Stimulated activated naive CD8-positive, alpha-beta T cell treated with anti-CD3 and anti-CD28 coated beads, Interleukin-15, Interleukin-2, amounts not matched to agents 100 ng/mL and 50 ng/mL, for 24 hours (primary cell): ENCODE results near the gene VAT1.
"Not testable (repeated sequence)": the region's sequence is repeated elsewhere in the genome, so short reads cannot be mapped to it uniquely, and the experiment has no call there.

Experiments used
- H3K27ac Mint-ChIP-seq: one replicate; pipeline ENCODE4 v1.8.0; 2021; ENCODE audit warnings: mild to moderate bottlenecking, mixed read lengths
- H3K27me3 Mint-ChIP-seq: one replicate; pipeline ENCODE4 v1.8.0; 2021; ENCODE audit warnings: mixed read lengths
- H3K36me3 Mint-ChIP-seq: one replicate; pipeline ENCODE4 v1.8.0; 2021; ENCODE audit warnings: low read depth, mixed read lengths
- H3K4me1 Mint-ChIP-seq: one replicate; pipeline ENCODE4 v1.8.0; 2021; ENCODE audit warnings: low read depth, mixed read lengths
- H3K4me3 Mint-ChIP-seq: one replicate; pipeline ENCODE4 v1.8.0; 2021; ENCODE audit warnings: mild to moderate bottlenecking, mixed read lengths
- H3K9me3 Mint-ChIP-seq: one replicate; pipeline ENCODE4 v1.8.0; 2021; ENCODE audit warnings: mixed read lengths

Gene VAT1

DNA sequence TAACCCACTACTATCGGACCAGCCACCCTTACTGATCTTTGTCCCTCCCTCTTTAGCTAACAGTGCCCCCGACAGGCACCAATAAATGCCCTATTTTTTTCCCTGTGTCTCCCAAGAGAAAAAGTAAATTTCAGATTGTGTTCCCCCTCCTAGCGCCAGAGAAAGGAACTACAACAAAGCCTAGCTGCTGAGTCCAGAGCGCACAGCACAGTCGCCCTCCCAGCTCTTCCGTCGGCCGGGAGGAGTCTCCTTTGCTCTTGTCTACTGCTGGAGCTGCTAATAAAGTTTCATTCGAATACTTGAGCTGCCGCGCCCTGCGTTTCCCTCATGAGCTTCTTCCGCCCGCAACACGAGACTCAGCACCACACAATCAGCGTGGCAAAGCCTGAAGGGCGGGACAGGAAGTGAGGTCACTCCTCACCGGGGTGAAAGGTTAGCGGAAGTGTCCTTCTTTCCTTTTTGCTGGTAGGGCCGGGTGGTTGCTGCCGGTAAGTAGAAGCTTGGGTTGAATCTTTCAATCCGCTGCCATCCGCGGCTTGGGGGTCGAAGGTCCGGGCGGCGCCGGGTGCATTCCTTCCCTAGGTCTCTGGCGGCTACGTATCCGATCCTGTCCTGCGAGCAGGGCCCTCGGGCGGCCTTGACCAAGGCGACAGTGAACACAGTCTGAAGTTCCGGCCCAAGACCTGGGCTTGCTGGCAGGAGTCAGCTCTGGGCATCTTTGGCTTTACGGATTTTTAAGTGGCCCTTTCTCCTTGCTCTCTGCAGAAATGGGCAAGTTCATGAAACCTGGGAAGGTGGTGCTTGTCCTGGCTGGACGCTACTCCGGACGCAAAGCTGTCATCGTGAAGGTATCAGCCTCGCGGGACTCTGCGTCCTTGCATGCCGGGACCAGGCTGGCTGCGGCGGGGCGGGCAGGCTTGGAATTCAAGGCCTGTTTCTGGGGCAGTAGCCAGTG lies 23.9 kb downstream of the VAT1 start, which contains the start of gene RPL27:
Gene RPL27, plus strand, starts transcription at position 436 of the 955 bp plus-strand sequence. Its CDS starts 332 bp downstream, at position 768.
- Mint-ChIP-seq H3K27me3 (no peaks in the 10 kb centered on the region), H3K4me3 (peak within 1 kb of the TSS; percentile 98), H3K27ac (peak within 1 kb of the TSS; percentile 99), H3K36me3 (peaks cover 60% of the 10 kb centered on the region), H3K4me1 (peaks cover 46% of the 10 kb centered on the region), H3K9me3 (no peaks in the 10 kb centered on the region)

DNA sequence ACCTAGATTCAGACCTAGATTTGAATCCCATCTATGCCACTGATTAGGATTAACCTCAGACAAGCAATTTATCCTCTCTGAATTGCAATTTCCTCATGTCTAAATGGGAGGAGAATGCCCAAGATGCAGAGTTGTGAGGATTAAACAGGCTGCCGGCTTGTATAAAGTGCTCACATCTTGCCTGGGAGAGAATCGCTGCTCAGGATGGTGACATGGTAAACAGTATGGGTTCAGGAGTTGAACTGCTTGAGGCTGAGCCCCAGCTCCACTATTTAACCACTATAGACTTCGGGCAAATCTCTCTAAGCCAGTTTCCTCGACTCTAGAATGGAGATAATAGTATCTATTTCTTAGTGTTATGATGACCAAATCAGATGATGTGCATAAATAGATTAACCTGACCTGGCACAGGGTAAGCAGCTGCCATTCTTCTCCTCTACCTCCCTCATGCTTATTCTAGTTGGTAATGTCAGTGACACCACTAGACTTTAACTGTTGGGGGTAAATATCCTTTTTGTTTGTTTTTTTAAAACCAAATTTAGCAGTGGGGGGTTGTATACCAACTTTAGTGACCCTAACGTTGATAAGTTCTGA lies 24.7 kb downstream of the VAT1 start:
- H3K9me3 Mint-ChIP-seq = no peaks in the 10 kb centered on the region
- H3K4me3 Mint-ChIP-seq = peak overlapping the region; percentile 98
- H3K36me3 Mint-ChIP-seq = peaks cover 60% of the 10 kb centered on the region
- H3K4me1 Mint-ChIP-seq = peaks cover 41% of the 10 kb centered on the region
- H3K27me3 Mint-ChIP-seq = no peaks in the 10 kb centered on the region
- H3K27ac Mint-ChIP-seq = peak overlapping the region; percentile 99

DNA sequence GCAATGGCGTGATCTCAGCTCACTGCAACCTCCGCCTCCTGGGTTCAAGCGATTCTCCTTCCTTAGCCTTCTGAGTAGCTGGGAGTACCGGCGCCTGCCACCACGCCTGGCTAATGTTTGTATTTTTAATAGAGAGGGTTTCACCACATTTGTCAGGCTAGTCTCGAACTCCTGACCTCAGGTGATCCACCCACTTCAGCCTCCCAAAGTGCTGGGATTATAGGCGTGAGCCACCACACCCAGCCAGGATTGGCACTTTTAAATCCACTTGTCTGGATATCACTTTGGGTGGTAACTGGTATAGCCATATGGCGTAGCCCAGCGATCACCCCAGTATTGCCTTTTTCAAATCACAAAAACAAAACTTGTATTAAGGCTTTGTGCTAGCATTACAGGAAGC lies 28.3 kb downstream of the VAT1 start:
- peaks cover 19% of the 10 kb centered on the region for H3K4me1 Mint-ChIP-seq
- H3K36me3 Mint-ChIP-seq = peaks cover 59% of the 10 kb centered on the region
- H3K4me3 Mint-ChIP-seq, H3K27ac Mint-ChIP-seq, H3K9me3 Mint-ChIP-seq, H3K27me3 Mint-ChIP-seq: not testable (repeated sequence)

DNA sequence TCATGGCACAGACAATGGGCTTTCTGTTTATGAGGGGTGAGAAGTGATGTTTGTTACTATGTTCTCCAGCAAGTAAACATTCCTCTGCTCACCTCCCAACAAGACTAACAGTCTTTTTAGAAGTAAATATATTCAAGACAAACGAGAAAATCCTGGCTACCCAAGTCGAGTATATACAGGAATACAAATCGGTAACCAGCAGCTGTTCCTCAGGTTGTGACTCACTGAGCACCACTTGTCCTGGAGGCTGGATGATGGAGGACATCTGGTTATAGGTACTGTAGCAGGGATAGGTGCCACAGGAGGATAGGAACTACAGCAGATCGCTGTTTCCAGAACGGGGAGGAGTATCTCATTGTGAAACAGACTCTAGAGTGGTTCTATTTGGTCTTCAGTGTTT lies 29.3 kb downstream of the VAT1 start:
- Mint-ChIP-seq H3K27me3 (no peaks in the 10 kb centered on the region), H3K9me3 (no peaks in the 10 kb centered on the region), H3K4me3 (no peak overlapping the region), H3K27ac (no peak overlapping the region), H3K36me3 (peaks cover 61% of the 10 kb centered on the region), H3K4me1 (peaks cover 14% of the 10 kb centered on the region)

DNA sequence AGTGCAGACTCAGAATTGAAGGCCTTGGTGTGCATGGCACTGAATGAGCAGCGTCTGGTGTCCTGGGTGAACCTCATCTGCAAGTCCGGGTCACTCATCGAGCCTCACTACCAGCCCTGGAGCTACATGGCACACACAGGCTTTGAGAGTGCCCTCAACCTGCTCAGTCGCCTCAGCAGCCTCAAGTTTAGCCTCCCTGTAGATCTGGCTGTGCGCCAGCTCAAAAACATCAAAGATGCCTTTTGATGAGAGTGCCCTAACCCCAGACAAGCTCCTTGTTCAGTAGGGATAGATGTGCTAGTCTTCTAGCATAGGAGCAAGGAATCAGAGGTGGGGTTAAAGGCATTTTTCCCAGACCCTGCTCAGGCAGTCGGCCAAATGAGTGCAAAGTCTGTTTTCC lies 30.7 kb downstream of the VAT1 start:
- Mint-ChIP-seq H3K9me3 (no peaks in the 10 kb centered on the region), H3K4me3 (no peak overlapping the region), H3K27me3 (no peaks in the 10 kb centered on the region), H3K4me1 (peaks cover 4% of the 10 kb centered on the region), H3K27ac (no peak overlapping the region), H3K36me3 (peaks cover 65% of the 10 kb centered on the region)

DNA sequence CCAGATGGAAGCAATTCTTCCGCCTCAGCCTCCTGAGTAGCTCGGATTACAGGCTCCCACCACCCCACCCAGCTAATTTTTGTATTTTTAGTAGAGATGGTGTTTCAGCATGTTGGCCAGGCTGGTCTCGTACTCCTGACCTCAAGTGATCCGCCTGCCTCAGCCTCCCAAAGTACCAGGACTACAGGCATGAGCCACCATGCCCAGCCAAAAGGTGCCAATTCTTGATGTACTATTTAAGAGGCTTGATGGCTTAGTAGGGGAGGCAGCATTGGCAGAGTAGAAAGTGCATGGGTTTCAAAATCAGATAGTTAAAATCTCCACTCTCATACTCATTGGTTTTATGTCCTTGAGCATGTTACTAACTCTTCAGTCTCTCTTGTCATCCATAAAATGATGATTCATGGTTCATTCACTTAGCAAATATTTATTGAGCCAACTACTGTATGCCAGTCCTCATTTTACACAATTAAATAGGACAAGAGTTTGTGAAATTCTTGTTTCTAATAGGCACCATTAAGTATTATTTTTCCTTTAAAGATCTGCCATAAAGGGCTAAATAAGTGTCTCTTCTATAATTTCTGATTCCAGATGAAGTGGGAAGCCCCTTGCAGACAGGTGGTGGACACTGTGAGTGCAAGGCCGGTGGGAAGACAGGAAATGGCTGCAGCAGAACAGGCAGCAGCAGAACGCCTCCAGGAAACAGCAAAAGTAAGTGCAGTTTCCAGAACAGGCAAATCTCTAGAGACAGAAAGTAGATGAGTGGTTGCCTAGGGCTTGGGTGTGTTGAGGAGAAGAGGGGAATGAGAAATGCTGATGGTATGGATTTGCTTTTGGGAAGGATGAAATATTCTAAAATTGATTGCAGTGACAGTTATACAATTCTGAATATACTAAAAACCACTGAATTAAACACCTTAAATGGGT lies 32.2 kb downstream of the VAT1 start:
- Mint-ChIP-seq H3K9me3 (no peaks in the 10 kb centered on the region), H3K27ac (peak overlapping the region; percentile 76)

DNA sequence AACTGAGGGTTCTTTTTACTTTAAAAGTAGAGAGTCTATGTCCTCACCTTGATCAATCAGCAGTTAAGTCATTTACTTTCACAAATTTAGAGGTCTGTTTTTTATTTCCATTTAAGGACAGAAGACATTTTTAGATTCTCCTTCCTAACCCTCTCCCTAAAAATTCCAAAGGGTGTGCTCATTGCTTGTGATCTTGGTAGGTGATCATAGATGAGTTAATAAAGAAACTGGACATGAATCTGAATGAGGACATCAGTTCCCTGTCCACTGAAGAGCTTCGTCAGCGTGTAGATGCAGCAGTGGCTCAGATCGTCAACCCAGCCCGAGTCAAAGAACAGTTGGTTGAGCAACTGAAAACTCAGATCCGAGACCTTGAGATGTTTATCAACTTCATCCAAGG lies 33.0 kb downstream of the VAT1 start:
- Mint-ChIP-seq H3K4me1 (peaks cover 20% of the 10 kb centered on the region), H3K27me3 (no peaks in the 10 kb centered on the region), H3K36me3 (peaks cover 69% of the 10 kb centered on the region), H3K27ac (no peak overlapping the region), H3K9me3 (no peaks in the 10 kb centered on the region), H3K4me3 (no peak overlapping the region)

More for the DNA sequence above, 32.2 kb downstream of the VAT1 start:
- peaks cover 71% of the 10 kb centered on the region for H3K36me3 Mint-ChIP-seq
- no peaks in the 10 kb centered on the region for H3K27me3 Mint-ChIP-seq
- no peak overlapping the region for H3K4me3 Mint-ChIP-seq
- peaks cover 14% of the 10 kb centered on the region for H3K4me1 Mint-ChIP-seq

DNA sequence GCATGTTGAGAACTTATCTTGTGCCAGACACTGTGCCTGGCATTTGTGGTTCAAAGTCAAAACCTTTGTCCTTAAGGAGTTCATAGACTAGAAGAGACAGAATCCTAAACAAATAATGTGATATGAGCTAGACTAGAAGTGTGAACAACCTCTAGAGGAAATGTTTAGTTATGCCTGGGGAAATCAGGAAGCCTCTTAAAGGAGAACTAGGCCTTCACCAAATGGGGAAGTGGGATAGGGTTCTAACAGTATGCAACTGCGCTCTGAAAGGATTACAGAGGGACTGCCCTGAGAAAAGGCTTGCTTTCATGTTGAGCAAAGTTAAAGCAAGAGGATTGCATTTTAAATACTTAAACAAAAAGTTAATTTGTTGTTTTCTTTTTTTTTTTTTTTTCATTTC lies 37.0 kb downstream of the VAT1 start:
- Mint-ChIP-seq H3K4me3 (peak overlapping the region; percentile 53), H3K27me3 (no peaks in the 10 kb centered on the region), H3K9me3 (no peaks in the 10 kb centered on the region), H3K27ac (no peak overlapping the region), H3K4me1 (peaks cover 40% of the 10 kb centered on the region), H3K36me3 (peaks cover 54% of the 10 kb centered on the region)

DNA sequence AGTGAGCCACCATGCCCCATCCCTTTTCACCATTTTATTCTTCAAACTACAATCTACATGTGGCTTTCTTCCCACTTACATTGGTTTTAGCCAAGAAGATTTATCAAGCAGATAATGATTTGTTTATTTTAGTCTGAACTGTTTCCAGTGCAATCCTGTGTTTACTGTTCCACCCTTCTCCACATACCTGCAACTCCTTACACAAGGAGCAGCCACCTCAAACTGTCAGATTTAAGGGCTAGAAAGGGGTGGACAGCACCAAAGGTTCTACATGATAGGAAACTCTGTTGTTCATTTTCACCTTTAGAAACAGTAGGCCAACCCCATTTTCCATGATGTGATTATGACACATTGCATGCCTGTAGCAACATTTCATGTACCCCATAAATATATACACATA lies 39.9 kb downstream of the VAT1 start:
- Mint-ChIP-seq H3K27ac (peak overlapping the region; percentile 77), H3K4me1 (peaks cover 48% of the 10 kb centered on the region), H3K27me3 (no peaks in the 10 kb centered on the region), H3K4me3 (peak overlapping the region; percentile 90), H3K9me3 (no peaks in the 10 kb centered on the region), H3K36me3 (peaks cover 30% of the 10 kb centered on the region)

DNA sequence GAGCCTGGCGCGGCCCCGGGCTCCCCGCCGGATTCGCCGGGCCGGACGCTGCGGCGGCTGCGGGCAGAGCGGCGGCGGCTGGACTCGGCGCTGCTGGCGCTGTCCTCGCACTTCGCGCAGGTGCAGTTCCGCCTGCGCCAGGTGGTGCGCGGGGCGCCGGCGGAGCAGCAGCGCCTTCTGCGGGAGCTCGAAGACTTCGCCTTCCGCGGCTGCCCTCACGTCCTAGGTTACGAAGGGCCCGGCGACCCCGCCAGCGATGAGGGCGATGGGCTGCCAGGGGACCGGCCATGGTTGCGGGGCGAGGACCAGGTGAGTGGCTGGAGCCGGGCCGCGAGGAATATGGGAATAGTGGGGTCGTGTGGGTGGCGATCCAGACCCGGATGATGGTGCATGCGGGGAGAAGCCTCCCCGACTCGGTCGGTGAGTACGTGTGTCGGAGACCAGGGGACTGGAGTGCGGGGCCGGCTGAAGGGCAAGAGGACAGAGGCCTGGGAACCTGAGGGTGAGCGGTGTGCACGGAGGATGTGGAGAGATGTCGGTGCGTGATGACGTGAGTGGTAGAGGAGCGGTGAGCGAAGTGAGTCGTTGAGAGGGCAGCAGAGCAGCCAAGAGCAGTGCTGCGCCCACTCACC lies 41.3 kb downstream of the VAT1 start:
- Mint-ChIP-seq H3K36me3 (peaks cover 28% of the 10 kb centered on the region), H3K4me1 (peaks cover 47% of the 10 kb centered on the region)

DNA sequence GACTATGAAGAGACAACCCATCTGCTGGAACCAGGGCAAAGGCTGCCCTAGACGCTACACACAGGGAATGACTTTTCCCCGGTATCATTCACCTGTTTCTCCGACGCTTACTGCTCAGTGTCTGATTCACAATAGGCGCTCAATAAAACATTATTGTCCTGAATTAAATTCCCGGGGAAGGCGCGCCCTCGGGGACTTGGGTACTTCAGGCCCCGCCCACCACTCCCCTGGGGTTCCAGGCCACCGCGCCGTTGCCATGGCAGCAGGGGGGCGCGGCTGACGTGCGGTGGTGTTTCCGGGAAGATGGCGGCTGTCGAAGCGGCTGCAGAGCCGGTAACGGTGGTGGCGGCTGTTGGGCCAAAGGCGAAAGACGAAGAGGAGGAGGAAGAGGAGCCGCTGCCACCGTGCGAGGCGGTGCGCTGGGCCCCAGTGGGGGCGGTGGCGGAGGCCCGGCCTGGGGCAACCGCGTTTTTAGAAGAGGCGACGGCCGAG lies 41.9 kb downstream of the VAT1 start, which contains the start of gene RUNDC1:
Gene RUNDC1, plus strand, starts transcription at position 292 of the 492 bp plus-strand sequence. Its CDS starts 12 bp downstream, at position 304.
- Mint-ChIP-seq H3K4me1 (peaks cover 41% of the 10 kb centered on the region), H3K9me3 (no peaks in the 10 kb centered on the region), H3K4me3 (peak within 1 kb of the TSS; percentile 93), H3K27ac (peak within 1 kb of the TSS; percentile 97), H3K27me3 (no peaks in the 10 kb centered on the region), H3K36me3 (peaks cover 23% of the 10 kb centered on the region)

More for the DNA sequence above, 41.3 kb downstream of the VAT1 start:
- no peaks in the 10 kb centered on the region for H3K9me3 Mint-ChIP-seq
- no peaks in the 10 kb centered on the region for H3K27me3 Mint-ChIP-seq
- peak overlapping the region; percentile 90 for H3K4me3 Mint-ChIP-seq
- H3K27ac Mint-ChIP-seq = peak overlapping the region; percentile 97

DNA sequence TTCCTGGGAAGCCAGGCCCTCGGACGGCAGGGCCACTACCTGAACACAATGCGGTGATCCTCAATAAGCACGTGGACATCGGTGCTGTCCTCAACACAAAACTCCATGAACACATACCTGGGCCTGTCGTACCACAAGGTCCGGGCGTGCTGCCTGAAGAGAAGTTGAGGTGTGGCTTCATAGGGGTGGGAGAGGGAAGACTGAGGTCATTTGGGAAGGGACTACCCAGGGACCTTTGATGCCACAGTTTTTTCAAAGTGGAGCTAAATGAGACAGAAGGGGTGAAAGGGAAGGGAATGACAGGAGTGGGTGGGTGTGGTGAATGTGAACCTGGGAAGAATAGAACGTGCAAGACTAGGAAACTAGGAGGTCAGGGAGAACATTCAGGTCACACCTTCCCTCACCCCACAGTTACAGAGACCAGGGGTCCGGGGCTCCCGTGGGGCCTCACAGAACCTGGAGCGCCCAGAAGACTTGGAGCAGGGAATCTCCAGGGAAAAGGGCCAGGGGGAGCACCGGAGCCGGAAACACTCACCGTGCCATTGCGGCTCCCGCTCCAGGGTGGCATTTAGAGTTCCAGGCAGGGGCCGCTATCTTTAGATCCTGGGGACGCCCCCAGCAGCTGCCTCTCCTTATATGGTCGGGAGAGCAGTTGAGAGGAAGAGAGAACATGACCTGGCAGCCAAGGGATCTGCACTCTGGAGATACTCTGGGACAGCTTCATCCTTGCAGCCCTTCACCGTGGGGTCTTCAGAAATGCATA lies 42.5 kb downstream of the VAT1 start, which contains the start of gene PTGES3L:
Gene PTGES3L, minus strand, starts transcription at position 570 of the 763 bp plus-strand sequence. Its CDS starts 27 bp downstream, at position 543.
- Mint-ChIP-seq H3K4me3 (peak within 1 kb of the TSS; percentile 93), H3K27ac (peak within 1 kb of the TSS; percentile 97), H3K27me3 (no peaks in the 10 kb centered on the region)

DNA sequence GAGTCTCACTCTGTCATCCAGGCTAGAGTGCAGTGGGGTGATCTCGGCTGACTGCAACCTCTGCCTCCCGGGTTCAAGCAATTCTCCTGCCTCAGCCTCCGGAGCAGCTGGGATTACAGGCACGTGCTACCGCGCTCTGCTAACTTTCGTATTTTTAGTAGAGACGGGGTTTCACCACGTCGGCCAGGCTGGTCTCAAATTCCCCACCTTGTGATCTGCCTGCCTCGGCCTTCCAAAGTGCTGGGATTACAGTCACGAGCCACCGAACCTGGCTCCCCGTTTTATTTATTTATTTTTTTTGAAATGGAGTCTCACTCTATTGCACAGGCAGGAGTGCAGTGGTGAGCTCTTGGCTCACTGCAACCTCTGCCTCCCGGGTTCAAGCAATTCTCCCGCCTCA lies 46.5 kb downstream of the VAT1 start:
- not testable (repeated sequence) for H3K9me3 Mint-ChIP-seq, H3K27me3 Mint-ChIP-seq, H3K4me3 Mint-ChIP-seq, H3K27ac Mint-ChIP-seq, H3K36me3 Mint-ChIP-seq
- peaks cover 13% of the 10 kb centered on the region for H3K4me1 Mint-ChIP-seq

More for the DNA sequence above, 42.5 kb downstream of the VAT1 start, which contains the start of gene PTGES3L:
- H3K9me3 Mint-ChIP-seq = no peaks in the 10 kb centered on the region
- peaks cover 36% of the 10 kb centered on the region for H3K4me1 Mint-ChIP-seq
- H3K36me3 Mint-ChIP-seq = peaks cover 19% of the 10 kb centered on the region
